Mesenchymal stem cell (in vitro differentiated cells and primary cell): ENCODE data around the gene KIRREL3.

ENCODE experiments used
- DNase-seq: peaks from one replicate; pipeline ENCODE4 v3.0.0-alpha.2; 2013
- H2AFZ ChIP-seq: one replicate; pipeline ENCODE4 v1.6.1; 2013; ENCODE audit warnings: low read depth, mild to moderate bottlenecking, control low read depth, inconsistent platforms, low read length, moderate library complexity
- H2AK5ac ChIP-seq: 2 replicates; pipeline ENCODE4 v1.6.1; 2013; ENCODE audit warnings: low read length, moderate library complexity, mild to moderate bottlenecking, inconsistent platforms; ENCODE audit not compliant: severe bottlenecking
- H2BK120ac ChIP-seq: one replicate; pipeline ENCODE4 v1.6.1; 2013; ENCODE audit warnings: low read depth, mild to moderate bottlenecking, inconsistent platforms, low read length, moderate library complexity
- H2BK12ac ChIP-seq, 2 experiments: one replicate each; pipeline ENCODE4 v1.6.1; 2013; ENCODE audit warnings: inconsistent platforms in 2 of 2, low read length in 2 of 2, mild to moderate bottlenecking in 2 of 2, moderate library complexity in 2 of 2, control low read depth in 1 of 2
- H2BK15ac ChIP-seq: one replicate; pipeline ENCODE4 v1.6.1; 2013; ENCODE audit warnings: mild to moderate bottlenecking, low read depth, inconsistent platforms; ENCODE audit not compliant: poor library complexity, severe bottlenecking
- H2BK5ac ChIP-seq: 2 replicates; pipeline ENCODE4 v1.6.1; 2013; ENCODE audit warnings: low read depth, mild to moderate bottlenecking, low read length, control low read depth, inconsistent platforms; ENCODE audit not compliant: poor library complexity, severe bottlenecking
- H3K14ac ChIP-seq, 2 experiments: one replicate each; pipeline ENCODE4 v1.6.1; 2013; ENCODE audit warnings: inconsistent platforms in 2 of 2, low read length in 2 of 2, control low read depth in 1 of 2, mild to moderate bottlenecking in 1 of 2, moderate library complexity in 1 of 2
- H3K18ac ChIP-seq, 2 experiments: one replicate each; pipeline ENCODE4 v1.6.1; 2013; ENCODE audit warnings: inconsistent platforms in 2 of 2, low read length in 2 of 2, control low read depth in 1 of 2, low read depth in 1 of 2, mild to moderate bottlenecking in 1 of 2
- H3K23ac ChIP-seq, 2 experiments: one replicate each; pipeline ENCODE4 v1.6.1; 2013; ENCODE audit warnings: inconsistent platforms in 2 of 2, low read length in 2 of 2, mild to moderate bottlenecking in 2 of 2, moderate library complexity in 2 of 2, control low read depth in 1 of 2
- H3K27ac ChIP-seq: 2 replicates; pipeline ENCODE4 v1.5.1; 2013; ENCODE audit warnings: mild to moderate bottlenecking, moderate library complexity, low read length, control low read depth, inconsistent platforms; ENCODE audit not compliant: poor library complexity, severe bottlenecking
- H3K27me3 ChIP-seq, 2 experiments: 2 replicates each; pipeline versions ENCODE4 v1.6.1 to v1.7.0; 2013; ENCODE audit warnings: low read length in 2 of 2, mild to moderate bottlenecking in 2 of 2, moderate library complexity in 2 of 2, control low read depth in 1 of 2, inconsistent platforms in 1 of 2; ENCODE audit not compliant: control insufficient read depth in 1 of 2, insufficient read depth in 1 of 2
- H3K36me3 ChIP-seq, 2 experiments: 2 replicates each; pipeline versions ENCODE4 v1.6.1 to v1.7.0; 2013; ENCODE audit warnings: low read length in 2 of 2, control low read depth in 1 of 2, inconsistent platforms in 1 of 2, low read depth in 1 of 2, mild to moderate bottlenecking in 1 of 2; ENCODE audit not compliant: insufficient read depth in 2 of 2, control insufficient read depth in 1 of 2
- H3K4ac ChIP-seq, 2 experiments: one replicate each; pipeline ENCODE4 v1.6.1; 2013; ENCODE audit warnings: inconsistent platforms in 2 of 2, low read length in 2 of 2, mild to moderate bottlenecking in 2 of 2, moderate library complexity in 2 of 2, control low read depth in 1 of 2, low read depth in 1 of 2
- H3K4me1 ChIP-seq: 2 replicates; pipeline ENCODE4 v1.6.1; 2013; ENCODE audit warnings: low read depth, low read length, control low read depth; ENCODE audit not compliant: control insufficient read depth, insufficient read depth
- H3K4me2 ChIP-seq: 2 replicates; pipeline ENCODE4 v1.6.1; 2013; ENCODE audit warnings: low read length, mild to moderate bottlenecking, inconsistent platforms; ENCODE audit not compliant: poor library complexity, severe bottlenecking
- H3K4me3 ChIP-seq, 2 experiments: 2 replicates each; pipeline versions ENCODE4 v1.5.1 to v1.7.0; 2013; ENCODE audit warnings: low read length in 2 of 2, mild to moderate bottlenecking in 2 of 2, control low read depth in 1 of 2, low read depth in 1 of 2; ENCODE audit not compliant: insufficient read depth in 1 of 2
- H3K79me1 ChIP-seq: replicated peaks from 2 replicates; pipeline ENCODE4 v1.6.1; 2013; ENCODE audit warnings: mild to moderate bottlenecking, control low read depth, low read length, inconsistent platforms; ENCODE audit not compliant: poor library complexity, severe bottlenecking
- H3K9ac ChIP-seq: 2 replicates; pipeline ENCODE4 v1.7.0; 2013; ENCODE audit warnings: mild to moderate bottlenecking, low read length, moderate library complexity
- H3K9me3 ChIP-seq: 2 replicates; pipeline ENCODE4 v1.7.0; 2013; ENCODE audit warnings: mild to moderate bottlenecking, low read length; ENCODE audit not compliant: control insufficient read depth
- H4K8ac ChIP-seq: one replicate; pipeline ENCODE4 v1.6.1; 2013; ENCODE audit warnings: inconsistent platforms, mild to moderate bottlenecking, low read length, moderate library complexity
- H4K91ac ChIP-seq: one replicate; pipeline ENCODE4 v1.6.1; 2013; ENCODE audit warnings: mild to moderate bottlenecking, low read length, inconsistent platforms
- WGBS: methylation state at CpG from one replicate; pipeline ENCODE4 v1.1.7; 2013; ENCODE audit warnings: mixed read lengths; 5-methylcytosine and 5-hydroxymethylcytosine counted together

The KIRREL3 gene

GRCh38 chr11:126523441-126524205 lies 476.9 kb downstream of the KIRREL3 start:
- Histone ChIP-seq H3K4ac (no peak overlapping the region), H3K9me3 (no peaks in the 10 kb centered on the region), H3K23ac (no peak overlapping the region), H2AFZ (no peak overlapping the region), H2BK120ac (no peak overlapping the region), H2BK12ac (no peak overlapping the region), H3K9ac (no peak overlapping the region), H3K14ac (no peak overlapping the region), H3K4me3 (no peak overlapping the region), H3K27ac (no peak overlapping the region), H2BK5ac (no peak overlapping the region), H4K91ac (no peak overlapping the region), H4K8ac (no peak overlapping the region), H3K27me3 (peaks cover 0 to 54% of the 10 kb centered on the region in 2 experiments), H3K4me2 (no peak overlapping the region), H2BK15ac (no peak overlapping the region), H3K79me1 (no peaks in the 10 kb centered on the region), H3K18ac (no peak overlapping the region), H2AK5ac (no peak overlapping the region), H3K36me3 (peaks cover 0 to 14% of the 10 kb centered on the region in 2 experiments), H3K4me1 (no peaks in the 10 kb centered on the region)
- 62% methylated on average over 4 of the region's 4 CpGs for WGBS
- DNase-seq, result no peak

GRCh38 chr11:126522606-126523005 lies 478.0 kb downstream of the KIRREL3 start:
- no peak overlapping the region for H3K27ac ChIP-seq
- no peak overlapping the region for H3K18ac ChIP-seq
- peaks cover 0 to 14% of the 10 kb centered on the region in 2 experiments for H3K36me3 ChIP-seq
- DNase-seq, result no peak
- no peaks in the 10 kb centered on the region for H3K4me1 ChIP-seq
- no peak overlapping the region for H3K4me2 ChIP-seq
- WGBS, result 66% methylated on average over 6 of the region's 7 CpGs
- H2BK5ac ChIP-seq, result no peak overlapping the region
- H3K27me3 ChIP-seq, result peaks cover 0 to 55% of the 10 kb centered on the region in 2 experiments
- no peak overlapping the region for H2BK15ac ChIP-seq
- no peak overlapping the region for H3K14ac ChIP-seq
- no peaks in the 10 kb centered on the region for H3K79me1 ChIP-seq
- no peak overlapping the region for H2BK120ac ChIP-seq
- H3K4me3 ChIP-seq, result no peak overlapping the region
- H3K4ac ChIP-seq, result no peak overlapping the region
- no peak overlapping the region for H4K91ac ChIP-seq
- H2BK12ac ChIP-seq, result no peak overlapping the region
- H3K23ac ChIP-seq, result no peak overlapping the region
- no peak overlapping the region for H4K8ac ChIP-seq
- no peak overlapping the region for H2AFZ ChIP-seq
- no peaks in the 10 kb centered on the region for H3K9me3 ChIP-seq
- no peak overlapping the region for H2AK5ac ChIP-seq
- no peak overlapping the region for H3K9ac ChIP-seq

- Histone ChIP-seq H4K8ac (no peak overlapping the region), H2BK12ac (no peak overlapping the region), H2AK5ac (no peak overlapping the region), H3K9ac (no peak overlapping the region), H3K4ac (no peak overlapping the region), H3K4me2 (no peak overlapping the region), H3K14ac (no peak overlapping the region), H3K27ac (no peak overlapping the region), H3K27me3 (peaks cover 0 to 55% of the 10 kb centered on the region in 2 experiments), H3K79me1 (no peaks in the 10 kb centered on the region), H2BK120ac (no peak overlapping the region), H4K91ac (no peak overlapping the region), H3K23ac (no peak overlapping the region), H2BK15ac (no peak overlapping the region), H3K36me3 (peaks cover 0 to 14% of the 10 kb centered on the region in 2 experiments), H2BK5ac (no peak overlapping the region), H2AFZ (no peak overlapping the region), H3K4me3 (no peak overlapping the region), H3K4me1 (no peaks in the 10 kb centered on the region), H3K9me3 (no peaks in the 10 kb centered on the region), H3K18ac (no peak overlapping the region)
- no peak for DNase-seq
- WGBS, result 83% methylated on average over 4 of the region's 4 CpGs
Observed at GRCh38 chr11:126522152-126522551, 478.4 kb downstream of the KIRREL3 start.

- no peak overlapping the region for H4K8ac ChIP-seq
- H3K18ac ChIP-seq, result no peak overlapping the region
- H2AFZ ChIP-seq, result no peak overlapping the region
- no peak overlapping the region for H3K27ac ChIP-seq
- H2BK120ac ChIP-seq, result no peak overlapping the region
- no peak overlapping the region for H2AK5ac ChIP-seq
- H3K27me3 ChIP-seq, result peaks cover 0 to 50% of the 10 kb centered on the region in 2 experiments
- H3K36me3 ChIP-seq, result peaks cover 0 to 14% of the 10 kb centered on the region in 2 experiments
- H3K4me3 ChIP-seq, result no peak overlapping the region
- no peak overlapping the region for H2BK12ac ChIP-seq
- 95% methylated on average over 11 of the region's 11 CpGs for WGBS
- H3K9ac ChIP-seq, result no peak overlapping the region
- no peak overlapping the region for H3K14ac ChIP-seq
- DNase-seq, result no peak
- no peak overlapping the region for H4K91ac ChIP-seq
- no peaks in the 10 kb centered on the region for H3K9me3 ChIP-seq
- H2BK15ac ChIP-seq, result no peak overlapping the region
- no peaks in the 10 kb centered on the region for H3K4me1 ChIP-seq
- H3K4me2 ChIP-seq, result no peak overlapping the region
- H2BK5ac ChIP-seq, result no peak overlapping the region
- no peaks in the 10 kb centered on the region for H3K79me1 ChIP-seq
- H3K4ac ChIP-seq, result no peak overlapping the region
- H3K23ac ChIP-seq, result no peak overlapping the region
Observed at GRCh38 chr11:126521196-126521595, 479.4 kb downstream of the KIRREL3 start.
